ENCODE data around the gene GALNT15. TPM values are rescaled to one million over a fixed set of nuclear protein-coding genes. Genes with fewer than 3 reads are reported as not detected.

GALNT15 gene
- total and polyA plus RNA-seq, 4 donors = 2.8 to 9.7 (median 7.6) TPM

DNA sequence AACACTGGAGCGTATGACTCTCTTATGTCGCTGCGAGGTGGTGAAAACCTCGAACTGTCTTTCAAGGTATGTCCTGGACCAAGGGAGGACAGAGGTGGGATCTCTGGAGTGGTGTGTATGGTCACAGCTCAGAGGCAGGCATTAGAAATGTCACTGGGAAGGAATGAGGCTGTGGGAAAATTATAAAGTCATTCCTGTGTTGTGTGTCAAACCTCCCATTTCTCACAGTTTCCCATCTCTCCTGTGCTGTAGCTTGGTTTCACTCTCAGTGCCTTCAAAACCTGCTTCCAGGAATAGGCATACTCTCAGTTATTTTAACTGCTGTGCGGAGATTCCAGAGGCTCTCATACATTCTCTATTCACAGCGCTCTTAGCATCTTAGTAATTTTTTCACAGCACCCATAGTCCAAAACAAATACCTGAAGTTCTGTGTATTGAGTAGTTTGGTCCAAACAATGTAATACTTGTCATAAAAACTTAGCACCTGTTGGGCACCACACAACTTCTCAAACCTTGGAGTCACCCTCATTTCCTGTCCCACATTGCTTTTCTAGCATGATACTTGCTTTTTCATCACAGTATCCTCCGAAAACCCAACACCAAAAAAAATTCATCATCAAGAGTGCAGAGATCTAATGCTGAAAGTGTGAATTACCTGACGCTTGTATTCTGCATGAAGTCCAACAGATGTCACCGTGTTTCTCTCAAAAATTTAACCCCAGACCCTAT is 36.9 kb downstream of the GALNT15 start:
- no peak overlapping the region for H3K4me3 ChIP-seq
- no peaks in the 10 kb centered on the region for H3K9me3 ChIP-seq (ENCODE audit: control insufficient read depth in 4 of 4, insufficient read depth in 3 of 4, low read length in 3 of 4)
- TF ChIP-seq, protein P1, sequence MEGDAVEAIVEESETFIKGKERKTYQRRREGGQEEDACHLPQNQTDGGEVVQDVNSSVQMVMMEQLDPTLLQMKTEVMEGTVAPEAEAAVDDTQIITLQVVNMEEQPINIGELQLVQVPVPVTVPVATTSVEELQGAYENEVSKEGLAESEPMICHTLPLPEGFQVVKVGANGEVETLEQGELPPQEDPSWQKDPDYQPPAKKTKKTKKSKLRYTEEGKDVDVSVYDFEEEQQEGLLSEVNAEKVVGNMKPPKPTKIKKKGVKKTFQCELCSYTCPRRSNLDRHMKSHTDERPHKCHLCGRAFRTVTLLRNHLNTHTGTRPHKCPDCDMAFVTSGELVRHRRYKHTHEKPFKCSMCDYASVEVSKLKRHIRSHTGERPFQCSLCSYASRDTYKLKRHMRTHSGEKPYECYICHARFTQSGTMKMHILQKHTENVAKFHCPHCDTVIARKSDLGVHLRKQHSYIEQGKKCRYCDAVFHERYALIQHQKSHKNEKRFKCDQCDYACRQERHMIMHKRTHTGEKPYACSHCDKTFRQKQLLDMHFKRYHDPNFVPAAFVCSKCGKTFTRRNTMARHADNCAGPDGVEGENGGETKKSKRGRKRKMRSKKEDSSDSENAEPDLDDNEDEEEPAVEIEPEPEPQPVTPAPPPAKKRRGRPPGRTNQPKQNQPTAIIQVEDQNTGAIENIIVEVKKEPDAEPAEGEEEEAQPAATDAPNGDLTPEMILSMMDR (IDR thresholded peaks at IDR 0.05; ENCODE audit: control extremely low read depth, extremely low read depth) = no peak
- ATAC-seq (ENCODE audit: insufficient read depth, low FRiP score) (no peak), DNase-seq (no peak)
- H3K9ac ChIP-seq (ENCODE audit: insufficient read depth in 1 of 2, low read length in 2 of 2) = no peak overlapping the region
- WGBS, 2 donors = 90 to 91% methylated on average over 9 of the region's 9 CpGs
- H3K27ac ChIP-seq (ENCODE audit: low read depth in 1 of 2, low read length in 1 of 2) = no peak overlapping the region
- H3K36me3 ChIP-seq (ENCODE audit: control insufficient read depth in 4 of 4, insufficient read depth in 4 of 4, low read length in 4 of 4) = no peaks in the 10 kb centered on the region
- peaks cover 0 to 2% (median 0%) of the 10 kb centered on the region in 3 donors for H3K27me3 ChIP-seq (ENCODE audit: control insufficient read depth in 3 of 3, insufficient read depth in 3 of 3, low read length in 2 of 3)
- H3K4me1 ChIP-seq (ENCODE audit: control insufficient read depth in 5 of 5, insufficient read depth in 5 of 5, low read length in 5 of 5) = peaks cover 0 to 2% (median 0%) of the 10 kb centered on the region in 5 donors

DNA sequence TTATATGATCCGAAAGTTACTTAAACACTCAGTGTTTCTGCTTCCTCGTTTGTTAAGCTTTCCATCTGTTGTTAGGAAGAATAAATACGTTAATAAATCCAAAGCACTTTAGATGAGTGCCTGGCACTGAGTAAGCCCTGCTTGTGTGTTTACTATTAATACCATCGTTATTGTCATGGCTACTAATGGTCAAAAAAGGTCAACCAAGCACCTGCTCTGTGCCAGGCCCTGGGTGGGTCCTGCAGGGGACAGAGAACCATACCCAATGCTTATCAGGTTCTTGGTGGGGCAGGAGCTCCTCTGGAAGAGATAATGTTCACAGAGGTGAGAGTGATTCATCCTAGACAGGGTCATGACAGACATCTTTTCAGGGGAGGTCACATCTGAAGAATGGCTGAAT is 39.9 kb downstream of the GALNT15 start:
- no peak for ATAC-seq (ENCODE audit: insufficient read depth, low FRiP score)
- H3K9ac ChIP-seq (ENCODE audit: insufficient read depth in 1 of 2, low read length in 2 of 2) = no peak overlapping the region
- no peak overlapping the region for H3K4me3 ChIP-seq
- DNase-seq = no peak
- H3K9me3 ChIP-seq (ENCODE audit: control insufficient read depth in 4 of 4, insufficient read depth in 3 of 4, low read length in 3 of 4) = no peaks in the 10 kb centered on the region
- peaks cover 0 to 2% (median 0%) of the 10 kb centered on the region in 3 donors for H3K27me3 ChIP-seq (ENCODE audit: control insufficient read depth in 3 of 3, insufficient read depth in 3 of 3, low read length in 2 of 3)
- TF ChIP-seq, protein P1 (IDR thresholded peaks at IDR 0.05; ENCODE audit: control extremely low read depth, extremely low read depth) = no peak
- no peaks in the 10 kb centered on the region for H3K4me1 ChIP-seq (ENCODE audit: control insufficient read depth in 5 of 5, insufficient read depth in 5 of 5, low read length in 5 of 5)
- H3K36me3 ChIP-seq (ENCODE audit: control insufficient read depth in 4 of 4, insufficient read depth in 4 of 4, low read length in 4 of 4) = no peaks in the 10 kb centered on the region
- 76 to 78% methylated on average over 4 of the region's 4 CpGs for WGBS, 2 donors
- H3K27ac ChIP-seq (ENCODE audit: low read depth in 1 of 2, low read length in 1 of 2) = no peak overlapping the region

DNA sequence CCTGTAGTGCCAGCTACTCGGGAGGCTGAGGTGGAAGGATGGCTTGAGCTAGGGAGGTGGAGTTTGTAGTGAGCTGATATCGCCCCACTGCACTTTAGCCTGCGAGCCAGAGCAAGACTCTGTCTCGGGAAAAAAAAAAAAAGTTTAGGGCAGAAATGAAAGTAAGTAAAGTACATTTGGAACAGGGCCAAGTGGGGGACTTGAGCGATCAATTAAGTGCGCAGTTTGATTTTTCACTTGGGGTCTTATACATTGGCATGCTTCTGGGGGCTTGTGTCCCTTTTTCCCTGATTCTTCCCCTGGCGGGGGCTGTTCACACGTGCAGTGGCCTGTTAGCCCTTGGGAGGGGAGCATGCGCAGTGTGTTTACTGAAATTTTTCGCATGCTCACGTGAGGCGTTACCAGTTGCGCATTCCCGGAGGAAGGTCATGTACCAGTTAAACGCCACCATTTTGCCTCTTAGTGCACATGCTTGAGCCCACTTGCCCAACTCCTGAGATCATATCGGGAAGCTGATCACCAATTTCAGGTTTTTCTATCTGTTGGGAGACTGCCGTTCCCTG is 42.0 kb downstream of the GALNT15 start:
- peaks cover 0 to 2% (median 0%) of the 10 kb centered on the region in 3 donors for H3K27me3 ChIP-seq (ENCODE audit: control insufficient read depth in 3 of 3, insufficient read depth in 3 of 3, low read length in 2 of 3)
- H3K36me3 ChIP-seq (ENCODE audit: control insufficient read depth in 4 of 4, insufficient read depth in 4 of 4, low read length in 4 of 4) = no peaks in the 10 kb centered on the region
- H3K4me3 ChIP-seq = no peak overlapping the region
- H3K4me1 ChIP-seq (ENCODE audit: control insufficient read depth in 5 of 5, insufficient read depth in 5 of 5, low read length in 5 of 5) = no peaks in the 10 kb centered on the region
- TF ChIP-seq, protein P1 (IDR thresholded peaks at IDR 0.05; ENCODE audit: control extremely low read depth, extremely low read depth) = no peak
- no peak for DNase-seq
- H3K9me3 ChIP-seq (ENCODE audit: control insufficient read depth in 4 of 4, insufficient read depth in 3 of 4, low read length in 3 of 4) = no peaks in the 10 kb centered on the region
- H3K9ac ChIP-seq (ENCODE audit: insufficient read depth in 1 of 2, low read length in 2 of 2) = no peak overlapping the region
- 93 to 95% methylated on average over 17 of the region's 17 CpGs for WGBS, 2 donors
- no peak overlapping the region for H3K27ac ChIP-seq (ENCODE audit: low read depth in 1 of 2, low read length in 1 of 2)
- no peak for ATAC-seq (ENCODE audit: insufficient read depth, low FRiP score)

All from lung (tissue), 12 donors.